HEK293T (cell line): ENCODE measurements around the gene KIF3A.

Experiments used
- FOXA1 ChIP-seq: fragments of 450-650 bp; IDR thresholded peaks from 2 replicates; pipeline ENCODE4 v1.6.1; 2016; ENCODE audit warnings: mild to moderate bottlenecking
- SUZ12 ChIP-seq: fragments of 450-650 bp; IDR thresholded peaks from 2 replicates; pipeline ENCODE4 v1.6.1; 2016; ENCODE audit warnings: mild to moderate bottlenecking
- TARDBP ChIP-seq: fragments of 450-650 bp; IDR thresholded peaks from 2 replicates; pipeline ENCODE4 v1.6.1; 2016
- TF ChIP-seq, protein P1 (sequence below): fragments of 450-650 bp; IDR thresholded peaks from 2 replicates; pipeline ENCODE4 v1.6.1; 2016

DNA sequence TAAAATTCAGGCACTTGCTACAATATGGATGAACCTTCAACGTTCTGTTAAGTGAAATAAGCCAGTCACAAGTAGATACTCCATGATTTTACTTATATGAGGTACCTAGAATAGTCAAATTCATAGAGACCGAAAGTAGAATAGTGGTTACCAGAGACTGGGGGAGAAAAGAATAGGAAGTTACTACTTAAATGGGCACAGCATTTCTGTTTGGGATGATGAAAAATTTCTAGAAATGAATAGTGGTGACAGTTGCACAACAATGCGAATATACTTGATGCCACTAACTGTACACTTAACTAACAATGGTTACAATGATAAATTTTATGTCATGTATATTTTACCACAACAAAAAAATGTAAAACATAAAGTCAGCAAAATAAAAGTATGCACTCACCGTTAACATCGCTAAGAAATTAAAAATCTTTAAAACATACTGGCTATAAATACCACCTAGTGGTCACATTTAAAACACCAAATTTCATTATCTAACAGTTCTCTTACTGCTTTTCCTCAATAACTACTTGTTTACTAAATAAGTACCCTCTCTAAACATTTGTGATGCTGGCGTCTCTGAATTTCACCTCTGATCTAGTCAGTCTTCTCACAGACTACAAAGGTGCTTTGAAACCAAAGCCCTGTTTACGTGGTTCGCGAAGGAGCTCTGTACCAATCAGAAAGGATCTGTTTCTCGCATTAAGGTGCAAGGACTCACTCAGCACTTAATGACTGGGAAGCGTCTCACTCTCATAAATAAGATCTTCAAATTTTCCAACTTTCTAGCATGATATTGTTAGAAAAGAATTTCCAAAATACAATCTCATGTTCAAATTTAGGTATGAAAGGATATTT, 22.7 kb downstream of the KIF3A start:
- no peak for TF ChIP-seq SUZ12
- no peak for TF ChIP-seq TARDBP
- TF ChIP-seq, protein P1, sequence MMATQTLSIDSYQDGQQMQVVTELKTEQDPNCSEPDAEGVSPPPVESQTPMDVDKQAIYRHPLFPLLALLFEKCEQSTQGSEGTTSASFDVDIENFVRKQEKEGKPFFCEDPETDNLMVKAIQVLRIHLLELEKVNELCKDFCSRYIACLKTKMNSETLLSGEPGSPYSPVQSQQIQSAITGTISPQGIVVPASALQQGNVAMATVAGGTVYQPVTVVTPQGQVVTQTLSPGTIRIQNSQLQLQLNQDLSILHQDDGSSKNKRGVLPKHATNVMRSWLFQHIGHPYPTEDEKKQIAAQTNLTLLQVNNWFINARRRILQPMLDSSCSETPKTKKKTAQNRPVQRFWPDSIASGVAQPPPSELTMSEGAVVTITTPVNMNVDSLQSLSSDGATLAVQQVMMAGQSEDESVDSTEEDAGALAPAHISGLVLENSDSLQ: no peak
- TF ChIP-seq FOXA1: no peak
